Common myeloid progenitor, CD34-positive (primary cell): ENCODE measurements around the gene TUBB1.

Source experiments
- CTCF ChIA-PET: fragments of 350-600 bp; sonication (Branson Sonifier 250); formaldehyde crosslinking; loops from one replicate; lab custom pipeline; 2021; ENCODE audit warnings: antibody characterized with exemption; lab: Charles Lee
- POLR2A ChIA-PET: fragments of 350-600 bp; sonication (Branson Sonifier 250); formaldehyde crosslinking; loops from one replicate; lab custom pipeline; 2021; ENCODE audit warnings: antibody characterized with exemption; lab: Charles Lee
- DNase-seq, 3 donors: peaks; one replicate each; pipeline versions ENCODE4 v3.0.0 to v3.0.0-alpha.2; 2013
- H3K27ac ChIP-seq, 2 experiments: 1 replicate in 1 of 2; 2 replicates in 1 of 2; pipeline ENCODE4 v1.7.0; 2013; ENCODE audit warnings: inconsistent platforms in 2 of 2, low read length in 2 of 2, mild to moderate bottlenecking in 2 of 2, low read depth in 1 of 2, moderate library complexity in 1 of 2; ENCODE audit not compliant: severe bottlenecking in 2 of 2, insufficient read depth in 1 of 2, poor library complexity in 1 of 2
- H3K27me3 ChIP-seq, 5 experiments: replicated peaks in 2 of 5; 1 replicate in 3 of 5; 2 replicates in 2 of 5; pipeline versions ENCODE4 v1.6.1 to v1.7.0; 2013; ENCODE audit warnings: low read length in 4 of 5, mild to moderate bottlenecking in 2 of 5, moderate library complexity in 2 of 5, inconsistent platforms in 1 of 5; ENCODE audit not compliant: insufficient read depth in 5 of 5, control insufficient read depth in 4 of 5
- H3K36me3 ChIP-seq, 4 experiments: 1 replicate in 2 of 4; 2 replicates in 2 of 4; pipeline versions ENCODE4 v1.6.1 to v1.7.0; 2013; ENCODE audit warnings: low read length in 3 of 4, control low read depth in 1 of 4, mild to moderate bottlenecking in 1 of 4; ENCODE audit not compliant: control insufficient read depth in 4 of 4, insufficient read depth in 4 of 4
- H3K4me1 ChIP-seq, 4 experiments: 1 replicate in 3 of 4; 2 replicates in 1 of 4; pipeline versions ENCODE4 v1.6.1 to v1.7.1; 2013; ENCODE audit warnings: low read length in 3 of 4, mild to moderate bottlenecking in 3 of 4, control low read depth in 1 of 4, inconsistent platforms in 1 of 4, moderate library complexity in 1 of 4; ENCODE audit not compliant: control insufficient read depth in 4 of 4, insufficient read depth in 4 of 4; ENCODE audit errors: control extremely low read depth in 1 of 4
- H3K4me3 ChIP-seq, 7 experiments: 1 replicate in 4 of 7; 2 replicates in 3 of 7; pipeline versions ENCODE4 v1.5.1 to v1.7.0; 2013; ENCODE audit warnings: mild to moderate bottlenecking in 7 of 7, low read length in 6 of 7, moderate library complexity in 6 of 7, inconsistent platforms in 2 of 7, low read depth in 2 of 7, control low read depth in 1 of 7; ENCODE audit not compliant: insufficient read depth in 4 of 7, control insufficient read depth in 1 of 7; ENCODE audit errors: extremely low read depth in 1 of 7
- H3K9me3 ChIP-seq, 5 experiments: 1 replicate in 4 of 5; 2 replicates in 1 of 5; pipeline versions ENCODE4 v1.6.1 to v1.7.1; 2013; ENCODE audit warnings: low read length in 4 of 5, mild to moderate bottlenecking in 2 of 5, inconsistent platforms in 1 of 5, low read depth in 1 of 5, moderate library complexity in 1 of 5; ENCODE audit not compliant: control insufficient read depth in 4 of 5, insufficient read depth in 2 of 5; ENCODE audit errors: control extremely low read depth in 1 of 5
- WGBS: methylation state at CpG from one replicate; pipeline ENCODE4 v1.1.5; 2013; ENCODE audit not compliant: insufficient coverage; 5-methylcytosine and 5-hydroxymethylcytosine counted together

Gene TUBB1

DNA sequence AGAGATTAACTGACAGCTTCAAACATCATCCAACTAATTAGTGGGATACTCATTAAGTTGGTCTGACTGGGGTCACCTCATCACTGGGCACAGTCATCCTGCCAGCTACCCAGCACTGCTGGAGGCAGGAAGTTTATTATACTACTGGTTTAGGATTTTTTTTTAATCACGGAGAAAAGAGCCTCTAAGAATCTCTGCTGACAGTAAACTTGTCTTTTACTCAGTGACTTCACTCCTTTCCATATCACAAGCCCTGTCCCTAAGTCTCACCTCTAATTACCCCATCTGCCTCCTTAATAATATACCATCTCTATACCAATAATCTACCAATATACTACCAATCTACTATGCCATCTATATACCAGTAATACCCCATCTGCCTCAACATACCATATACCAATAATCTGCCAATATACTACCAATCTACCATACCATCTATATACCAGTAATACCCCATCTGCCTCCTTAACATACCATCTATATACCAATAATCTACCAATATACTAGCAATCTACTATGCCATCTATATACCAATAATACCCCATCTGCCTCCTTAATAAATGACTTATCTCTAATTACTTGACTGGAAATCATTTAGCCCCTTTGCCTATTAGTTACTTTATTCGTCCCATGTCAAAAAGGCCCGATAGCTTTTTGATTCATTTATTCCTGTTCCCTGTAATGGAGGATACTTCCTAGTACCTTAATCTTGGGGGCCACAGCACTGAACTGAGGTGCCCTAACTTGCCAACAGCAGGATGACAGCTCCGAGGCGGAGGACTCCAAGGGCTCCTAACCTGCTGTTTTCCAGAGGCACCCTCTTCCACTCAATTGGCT is 7.9 kb downstream of the TUBB1 start:
- H3K4me1 ChIP-seq: peaks cover 11 to 30% (median 21%) of the 10 kb centered on the region in 4 experiments
- CTCF ChIA-PET: interaction anchor here (1.0 to 1.4 kb wide), 3 partner anchors 8 to 129 kb away, joined by 3 to 4 read pairs (median 3); partner anchors contain the start of gene TUBB1
- H3K27me3 ChIP-seq: no peaks in the 10 kb centered on the region
- peak overlapping the region in 1 of 2 experiments; percentile 26 for H3K27ac ChIP-seq
- no peak overlapping the region for H3K4me3 ChIP-seq
- H3K36me3 ChIP-seq: peaks cover 15 to 73% (median 50%) of the 10 kb centered on the region in 4 experiments
- DNase-seq: no peak
- H3K9me3 ChIP-seq: no peaks in the 10 kb centered on the region
- 80% methylated on average over 1 of the region's 5 CpGs for WGBS
- POLR2A ChIA-PET: no interaction called here

DNA sequence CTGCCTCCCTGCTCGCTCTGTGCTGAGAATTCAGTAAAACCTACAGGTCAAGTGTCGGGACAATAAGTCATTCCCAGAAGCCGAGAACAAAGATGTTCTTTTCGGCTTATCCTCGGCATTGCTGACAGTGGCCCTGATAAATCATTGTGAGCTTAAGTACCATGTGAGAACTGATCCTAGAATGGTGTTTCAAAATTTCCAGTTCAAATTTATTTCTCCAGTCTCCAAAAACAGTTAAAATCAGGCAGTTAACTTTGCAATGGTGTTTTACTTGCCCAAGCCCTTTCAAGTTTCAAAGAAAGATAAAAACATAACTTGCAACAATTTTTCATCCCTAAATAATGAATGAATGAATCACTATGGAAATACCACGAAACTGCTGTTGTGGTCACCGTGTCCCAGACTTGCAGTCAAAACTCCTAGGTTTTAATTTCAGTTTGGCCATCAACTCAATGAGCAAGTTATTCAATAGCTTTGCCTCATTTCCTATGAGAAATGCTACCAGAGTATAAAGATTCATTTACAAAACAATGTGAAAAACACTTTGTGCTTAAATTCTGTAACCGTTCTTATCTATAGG is 8.6 kb downstream of the TUBB1 start:
- no peak for DNase-seq
- H3K4me3 ChIP-seq: no peak overlapping the region
- POLR2A ChIA-PET: no interaction called here
- WGBS: 94% methylated on average over 7 of the region's 8 CpGs
- CTCF ChIA-PET: interaction anchor here (1.0 to 1.4 kb wide), 3 partner anchors 8 to 129 kb away, joined by 3 to 4 read pairs (median 3); partner anchors contain the start of gene TUBB1
- H3K9me3 ChIP-seq: no peaks in the 10 kb centered on the region
- H3K27ac ChIP-seq: no peak overlapping the region
- peaks cover 15 to 71% (median 45%) of the 10 kb centered on the region in 4 experiments for H3K36me3 ChIP-seq
- H3K4me1 ChIP-seq: peaks cover 16 to 34% (median 23%) of the 10 kb centered on the region in 4 experiments
- H3K27me3 ChIP-seq: no peaks in the 10 kb centered on the region

DNA sequence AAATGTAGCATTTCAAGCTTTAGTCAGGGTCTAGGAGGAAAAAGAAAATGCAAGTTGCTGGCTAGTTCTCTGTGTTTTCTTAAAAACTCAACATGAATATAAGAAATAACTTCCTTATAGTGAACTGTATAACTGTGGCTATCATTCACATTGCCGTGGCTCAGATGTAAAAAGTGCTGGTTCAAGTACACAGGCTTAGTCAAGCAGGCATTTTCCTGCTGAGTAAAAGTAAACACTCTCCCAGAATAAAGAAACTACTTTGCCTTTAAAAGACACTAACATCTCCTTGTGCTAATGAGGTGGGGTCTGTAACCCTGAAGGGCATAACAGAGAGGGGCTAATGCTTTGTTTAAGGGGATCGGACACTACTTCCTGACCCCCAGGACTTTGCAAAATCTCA is 9.6 kb downstream of the TUBB1 start:
- H3K9me3 ChIP-seq: no peaks in the 10 kb centered on the region
- ChIA-PET POLR2A (no interaction called here), CTCF (interaction anchor here (1.4 kb wide), 1 partner anchor 9 kb away, joined by 4 read pairs; the partner anchor contains the start of gene TUBB1)
- H3K27me3 ChIP-seq: no peaks in the 10 kb centered on the region
- no CpG with 5 or more reads among the region's 2 CpGs for WGBS
- peaks cover 17 to 37% (median 27%) of the 10 kb centered on the region in 4 experiments for H3K4me1 ChIP-seq
- peaks cover 15 to 62% (median 39%) of the 10 kb centered on the region in 4 experiments for H3K36me3 ChIP-seq
- peak overlapping the region in 1 of 2 experiments; percentile 19 for H3K27ac ChIP-seq
- no peak overlapping the region for H3K4me3 ChIP-seq
- no peak for DNase-seq

DNA sequence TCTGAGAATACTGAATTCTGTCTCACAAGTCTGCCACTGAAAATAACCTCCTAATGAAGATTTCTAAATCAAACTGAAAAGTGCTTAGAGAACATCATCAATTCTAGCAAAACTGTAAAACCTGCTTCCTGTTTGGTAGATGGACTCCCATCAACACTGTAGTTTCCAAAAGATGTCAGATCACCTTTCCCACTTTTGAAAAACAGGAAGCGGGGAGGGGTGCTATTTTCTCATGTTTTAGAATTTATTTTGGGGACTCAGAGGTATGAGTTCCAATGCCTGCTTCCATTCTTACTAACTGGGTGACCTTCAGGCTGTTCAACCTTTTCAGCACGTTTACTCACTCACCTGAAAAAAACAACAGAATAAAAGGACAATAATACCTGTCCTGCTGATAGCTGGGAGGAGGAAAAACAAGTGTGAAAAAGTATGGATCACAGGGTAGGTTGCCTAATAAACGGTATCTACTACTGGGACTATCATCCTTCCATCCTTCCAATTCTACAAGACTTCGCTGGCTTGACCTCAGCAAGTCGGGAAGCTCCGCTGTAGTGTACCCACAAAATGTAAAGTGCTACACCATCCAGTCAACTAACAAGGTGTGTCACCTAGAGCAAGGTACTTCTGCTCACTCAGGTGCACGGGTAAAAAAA is 11.8 kb downstream of the TUBB1 start:
- Histone ChIP-seq H3K9me3 (no peaks in the 10 kb centered on the region), H3K4me3 (peak overlapping the region in 6 of 7 experiments; percentile 63 to 87 (median 80)), H3K27me3 (no peaks in the 10 kb centered on the region), H3K27ac (peak overlapping the region; percentile 53 to 85), H3K4me1 (peaks cover 17 to 37% (median 27%) of the 10 kb centered on the region in 4 experiments), H3K36me3 (peaks cover 7 to 55% (median 34%) of the 10 kb centered on the region in 4 experiments)
- WGBS: 89% methylated on average over 4 of the region's 7 CpGs
- ChIA-PET CTCF (interaction anchor here (0.7 to 1.6 kb wide), 4 partner anchors 12 to 23 kb away, joined by 3 to 12 read pairs (median 4); partner anchors contain the start of gene TUBB1), POLR2A (interaction anchor here (1.2 to 2.6 kb wide), 4 partner anchors 13 to 142 kb away, joined by 4 to 11 read pairs (median 9); no protein-coding TSS in a partner anchor)
- DNase-seq: no peak

DNA sequence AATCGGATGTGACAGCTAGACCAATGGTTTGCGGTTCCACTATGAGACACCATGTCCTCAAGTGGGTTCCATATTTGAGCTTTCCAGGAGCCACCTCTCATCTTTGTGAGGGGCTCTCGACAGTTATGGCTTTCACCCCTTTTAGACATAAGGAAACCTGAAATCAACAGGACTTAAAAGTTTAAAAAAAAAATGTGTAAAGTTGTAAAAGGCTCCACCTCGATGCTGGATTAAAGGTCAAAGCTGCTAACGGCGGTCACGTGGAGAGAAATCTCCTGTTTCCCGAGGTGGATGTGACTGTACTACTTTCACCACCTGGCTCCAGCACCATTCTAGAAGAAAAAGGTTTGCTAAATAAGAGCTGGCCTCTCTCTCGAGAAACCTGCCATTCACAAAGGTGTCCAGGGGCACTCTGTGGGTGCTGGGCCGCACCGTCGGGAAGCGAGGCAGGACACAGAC is 12.4 kb downstream of the TUBB1 start:
- peaks cover 8 to 56% (median 38%) of the 10 kb centered on the region in 4 experiments for H3K36me3 ChIP-seq
- no peak for DNase-seq

DNA sequence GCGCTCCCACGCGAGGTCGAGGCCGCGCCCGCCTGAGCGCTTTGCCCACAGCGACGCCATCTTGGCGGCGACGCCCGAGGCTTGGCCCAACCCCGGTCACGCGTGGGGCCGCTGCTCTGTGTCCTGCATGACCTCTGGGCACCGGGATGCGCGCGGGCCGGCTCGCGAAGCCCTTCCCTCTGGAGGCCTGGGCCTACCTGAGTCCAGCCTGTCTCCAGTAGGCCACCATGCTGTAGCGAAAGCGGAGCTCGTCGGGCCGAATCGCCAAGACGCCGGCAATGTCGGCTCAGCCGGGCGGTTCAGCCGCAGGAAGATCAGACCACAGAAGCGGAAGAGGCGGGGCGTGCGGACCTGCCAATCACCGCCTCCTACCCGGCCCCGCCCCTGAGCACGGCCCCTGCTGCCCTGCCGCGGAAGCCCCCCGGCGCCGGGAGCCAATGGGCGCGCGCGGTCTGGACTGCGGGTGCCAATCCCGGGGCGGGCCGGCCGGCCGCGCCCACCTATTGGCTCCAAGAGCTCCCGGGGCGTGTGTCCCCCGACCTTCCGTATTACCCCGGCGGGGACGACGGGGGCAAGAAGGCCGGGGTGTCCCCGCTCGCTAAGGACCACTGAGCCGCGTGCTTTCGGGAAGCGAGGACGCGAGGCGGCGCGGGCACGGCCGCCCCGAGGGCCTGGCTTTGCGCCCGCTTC is 12.9 kb downstream of the TUBB1 start, which contains the start of gene ATP5F1E:
Gene ATP5F1E (minus strand): TSS at position 313 of the 690 bp plus-strand sequence. CDS start 84 bp downstream, at position 229.
- Histone ChIP-seq H3K27ac (peak within 1 kb of the TSS; percentile 53 to 85), H3K9me3 (no peaks in the 10 kb centered on the region), H3K4me3 (peak within 1 kb of the TSS; percentile 54 to 87 (median 79)), H3K27me3 (no peaks in the 10 kb centered on the region), H3K4me1 (peaks cover 17 to 37% (median 27%) of the 10 kb centered on the region in 4 experiments), H3K36me3 (peaks cover 8 to 56% (median 43%) of the 10 kb centered on the region in 4 experiments)
- 0% methylated on average over 82 of the region's 86 CpGs for WGBS
- ChIA-PET POLR2A (interaction anchor here (0.6 to 2.6 kb wide), 13 partner anchors 9 to 1330 kb away, joined by 3 to 11 read pairs (median 4); no protein-coding TSS in a partner anchor), CTCF (interaction anchor here (0.9 to 1.6 kb wide), 8 partner anchors 9 to 221 kb away, joined by 3 to 12 read pairs (median 4); partner anchors contain the start of gene TUBB1)
- DNase-seq: peak; percentile 96 to 98 (median 98)

More for the DNA sequence above, 12.4 kb downstream of the TUBB1 start:
- Histone ChIP-seq H3K4me1 (peaks cover 17 to 37% (median 27%) of the 10 kb centered on the region in 4 experiments), H3K27me3 (no peaks in the 10 kb centered on the region), H3K9me3 (no peaks in the 10 kb centered on the region), H3K4me3 (peak overlapping the region; percentile 54 to 87 (median 79)), H3K27ac (peak overlapping the region; percentile 53 to 85)
- POLR2A ChIA-PET: interaction anchor here (0.6 to 2.6 kb wide), 9 partner anchors 10 to 1329 kb away, joined by 3 to 11 read pairs (median 4); no protein-coding TSS in a partner anchor
- CTCF ChIA-PET: interaction anchor here (0.9 to 1.6 kb wide), 6 partner anchors 9 to 164 kb away, joined by 3 to 12 read pairs (median 4); partner anchors contain the start of gene TUBB1
- 21% methylated on average over 13 of the region's 13 CpGs for WGBS
